GM12872 (cell line): Measurements from ENCODE around the gene LAMC1.

Experiments used
- TF ChIP-seq, protein P1 (sequence below): IDR thresholded peaks from 3 replicates; pipeline ENCODE4 v1.5.1; 2011; ENCODE audit warnings: low read depth, mild to moderate bottlenecking, low read length, moderate library complexity; ENCODE audit not compliant: insufficient read depth

The LAMC1 gene

DNA sequence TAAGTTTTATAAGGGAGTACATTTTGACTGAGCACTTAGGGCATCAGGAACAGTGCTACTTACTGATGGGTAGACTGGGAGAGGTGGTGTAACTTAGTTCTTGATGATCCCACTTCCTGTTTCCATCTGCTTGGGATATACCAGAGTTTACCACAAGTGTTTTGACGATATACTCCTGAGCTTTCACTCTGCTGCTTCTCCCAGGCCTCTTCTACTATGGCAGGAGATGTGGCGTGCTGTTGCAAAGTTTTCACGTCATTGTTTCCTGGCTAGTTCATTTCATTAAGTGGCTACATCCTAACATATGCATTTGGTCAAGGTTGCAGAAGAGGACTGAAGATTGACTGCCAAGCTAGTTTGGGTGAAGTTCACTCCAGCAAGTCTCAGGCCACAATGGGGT lies 121.5 kb downstream of the LAMC1 start:
- TF ChIP-seq, protein P1, sequence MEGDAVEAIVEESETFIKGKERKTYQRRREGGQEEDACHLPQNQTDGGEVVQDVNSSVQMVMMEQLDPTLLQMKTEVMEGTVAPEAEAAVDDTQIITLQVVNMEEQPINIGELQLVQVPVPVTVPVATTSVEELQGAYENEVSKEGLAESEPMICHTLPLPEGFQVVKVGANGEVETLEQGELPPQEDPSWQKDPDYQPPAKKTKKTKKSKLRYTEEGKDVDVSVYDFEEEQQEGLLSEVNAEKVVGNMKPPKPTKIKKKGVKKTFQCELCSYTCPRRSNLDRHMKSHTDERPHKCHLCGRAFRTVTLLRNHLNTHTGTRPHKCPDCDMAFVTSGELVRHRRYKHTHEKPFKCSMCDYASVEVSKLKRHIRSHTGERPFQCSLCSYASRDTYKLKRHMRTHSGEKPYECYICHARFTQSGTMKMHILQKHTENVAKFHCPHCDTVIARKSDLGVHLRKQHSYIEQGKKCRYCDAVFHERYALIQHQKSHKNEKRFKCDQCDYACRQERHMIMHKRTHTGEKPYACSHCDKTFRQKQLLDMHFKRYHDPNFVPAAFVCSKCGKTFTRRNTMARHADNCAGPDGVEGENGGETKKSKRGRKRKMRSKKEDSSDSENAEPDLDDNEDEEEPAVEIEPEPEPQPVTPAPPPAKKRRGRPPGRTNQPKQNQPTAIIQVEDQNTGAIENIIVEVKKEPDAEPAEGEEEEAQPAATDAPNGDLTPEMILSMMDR, result no peak

DNA sequence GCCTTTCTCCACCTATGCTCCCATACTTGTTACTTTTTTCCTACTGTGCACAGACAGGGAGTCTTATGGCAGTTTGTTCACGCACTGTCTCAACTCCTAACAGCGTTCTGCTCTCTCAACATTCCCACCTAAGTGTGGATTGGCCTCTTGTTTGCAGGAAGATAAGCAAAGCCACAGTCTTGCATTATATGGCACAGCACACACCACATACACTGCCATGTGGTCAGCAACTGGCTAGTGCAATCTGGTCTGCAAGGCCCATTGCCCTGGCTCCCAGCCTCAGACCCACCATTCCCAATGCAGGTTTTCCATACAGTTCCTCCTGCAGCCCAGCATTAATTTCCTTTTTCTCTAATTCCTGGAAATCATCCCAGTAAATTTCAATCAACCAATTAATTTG lies 124.5 kb downstream of the LAMC1 start:
- TF ChIP-seq, protein P1, result no peak

DNA sequence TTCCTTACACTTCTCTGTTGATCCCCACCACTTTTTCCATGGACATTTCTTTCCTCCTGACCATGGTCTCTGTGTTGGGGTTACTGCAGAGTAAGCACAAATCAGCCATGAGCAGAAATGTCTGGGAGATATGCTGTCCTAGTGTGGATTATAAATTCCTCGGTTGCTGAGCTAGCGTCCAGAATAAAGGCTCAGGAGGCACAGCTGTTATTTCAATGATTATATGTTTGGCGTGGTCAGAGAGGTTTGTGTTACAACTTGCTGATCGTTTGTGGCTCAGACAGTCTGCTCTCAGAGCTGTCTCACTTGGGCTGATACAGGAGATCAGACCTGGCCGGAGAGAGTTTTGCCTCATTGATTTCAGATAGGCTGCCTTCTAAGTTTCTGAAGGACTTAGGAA lies 125.4 kb downstream of the LAMC1 start:
- TF ChIP-seq, protein P1, result no peak

DNA sequence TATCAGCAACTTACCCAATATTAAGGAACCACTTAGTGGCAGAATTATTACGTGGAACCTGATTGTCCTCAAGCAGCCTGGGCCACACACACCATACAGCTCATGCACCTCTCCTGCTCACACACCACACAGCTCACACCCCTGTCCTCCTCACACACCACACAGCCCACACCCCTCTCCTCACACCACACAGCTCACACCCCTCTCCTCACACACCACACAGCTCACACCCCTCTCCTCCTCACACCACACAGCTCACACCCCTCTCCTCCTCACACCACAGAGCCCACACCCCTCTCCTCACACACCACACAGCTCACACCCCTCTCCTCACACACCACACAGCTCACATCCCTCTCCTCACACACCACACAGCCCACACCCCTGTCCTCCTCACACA lies 126.1 kb downstream of the LAMC1 start:
- TF ChIP-seq, protein P1, result no peak

DNA sequence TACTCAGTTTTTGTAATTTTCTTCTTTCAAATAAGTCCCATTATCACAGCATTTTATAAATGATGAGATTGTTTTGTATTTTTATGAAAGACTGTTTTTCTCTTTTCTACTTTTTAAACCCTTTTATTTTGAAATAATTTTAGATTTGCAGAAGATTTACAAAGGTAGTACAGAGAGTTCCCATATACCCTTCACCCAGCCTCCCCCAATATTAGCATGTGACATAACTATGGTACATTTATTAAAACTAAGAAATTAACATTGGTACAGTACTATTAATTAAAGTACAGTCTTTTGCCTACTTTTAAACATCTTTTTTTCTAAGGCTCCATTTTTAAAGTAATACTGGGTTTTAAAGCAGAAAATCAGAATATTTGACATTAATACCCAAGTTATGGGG lies 127.2 kb downstream of the LAMC1 start:
- TF ChIP-seq, protein P1, result no peak

DNA sequence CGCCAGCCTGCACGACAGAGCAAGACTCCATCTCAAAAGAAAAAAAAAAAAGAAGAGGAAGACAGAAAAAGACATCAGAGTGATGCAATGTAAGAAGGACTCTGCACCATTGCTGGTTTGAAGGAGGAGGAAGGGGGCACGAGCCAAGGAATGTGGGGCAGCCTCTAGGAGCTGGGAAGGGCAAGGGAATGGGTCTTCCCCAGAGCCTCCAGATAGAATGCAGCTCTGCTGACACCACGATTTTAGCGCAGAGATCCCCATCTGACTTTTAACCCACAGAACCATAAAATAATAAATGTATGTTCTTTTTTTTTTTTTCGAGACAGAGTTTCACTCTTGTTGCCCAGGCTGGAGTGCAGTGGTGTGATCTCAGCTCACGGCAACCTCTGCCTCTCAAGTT lies 129.0 kb downstream of the LAMC1 start:
- TF ChIP-seq, protein P1, result no peak

DNA sequence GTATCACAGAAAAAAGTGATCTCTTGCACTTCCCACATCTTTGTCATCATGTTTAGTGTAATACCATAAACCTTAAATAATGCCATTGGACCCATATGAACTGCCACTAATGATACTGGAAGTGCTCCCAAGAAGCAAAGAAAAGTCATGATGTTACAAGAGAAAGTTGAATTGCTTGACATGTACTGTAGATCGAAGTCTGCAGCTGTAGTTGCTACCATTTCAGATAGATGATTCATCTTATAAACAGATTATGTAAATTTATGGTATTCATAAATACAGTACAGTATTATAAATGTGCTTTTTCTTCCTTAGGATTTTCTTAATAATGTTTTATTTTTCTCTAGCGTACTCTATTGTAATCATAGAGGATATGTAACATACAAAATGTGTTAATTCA lies 132.7 kb downstream of the LAMC1 start:
- TF ChIP-seq, protein P1, result no peak

DNA sequence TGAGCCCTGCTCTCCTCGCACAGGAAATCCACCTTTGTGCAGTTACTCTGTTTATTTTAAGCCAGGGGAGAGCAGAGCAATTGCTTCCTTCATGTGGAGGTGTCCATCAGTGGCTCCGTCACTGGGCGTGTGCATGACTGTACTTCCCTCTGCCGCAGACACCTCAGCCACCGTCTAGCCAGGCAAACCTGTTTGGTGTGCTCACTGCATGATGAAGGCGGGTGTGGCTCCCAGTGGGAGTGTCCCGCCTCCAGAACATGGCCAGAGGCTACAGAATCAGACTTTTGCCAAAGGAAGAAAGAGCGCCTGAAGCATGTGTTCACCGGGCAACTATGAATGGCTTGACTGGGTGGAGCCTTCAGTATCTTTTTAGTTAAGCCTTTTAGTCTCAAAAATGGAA lies 136.7 kb downstream of the LAMC1 start:
- TF ChIP-seq, protein P1, result no peak
